GM19455 (cell line): ENCODE measurements around the gene GABRG1.

Source experiments
- ATAC-seq: cut with Tn5 transposase; IDR thresholded peaks from one replicate; pipeline ENCODE4 v1.9.1; 2021; ENCODE audit not compliant: unreplicated experiment

The GABRG1 gene

GRCh38 chr4:46123913-46124755 is at the start of gene GABRG1:
Gene GABRG1, minus strand, starts transcription at chr4:46124054. Its CDS starts 141 bp downstream, at chr4:46123913.
- ATAC-seq = no peak

- no peak for ATAC-seq
Measured at GRCh38 chr4:46146993-46147392, 23.1 kb upstream of the GABRG1 start.

GRCh38 chr4:46131498-46132057 is 7.7 kb upstream of the GABRG1 start:
- no peak for ATAC-seq

DNA sequence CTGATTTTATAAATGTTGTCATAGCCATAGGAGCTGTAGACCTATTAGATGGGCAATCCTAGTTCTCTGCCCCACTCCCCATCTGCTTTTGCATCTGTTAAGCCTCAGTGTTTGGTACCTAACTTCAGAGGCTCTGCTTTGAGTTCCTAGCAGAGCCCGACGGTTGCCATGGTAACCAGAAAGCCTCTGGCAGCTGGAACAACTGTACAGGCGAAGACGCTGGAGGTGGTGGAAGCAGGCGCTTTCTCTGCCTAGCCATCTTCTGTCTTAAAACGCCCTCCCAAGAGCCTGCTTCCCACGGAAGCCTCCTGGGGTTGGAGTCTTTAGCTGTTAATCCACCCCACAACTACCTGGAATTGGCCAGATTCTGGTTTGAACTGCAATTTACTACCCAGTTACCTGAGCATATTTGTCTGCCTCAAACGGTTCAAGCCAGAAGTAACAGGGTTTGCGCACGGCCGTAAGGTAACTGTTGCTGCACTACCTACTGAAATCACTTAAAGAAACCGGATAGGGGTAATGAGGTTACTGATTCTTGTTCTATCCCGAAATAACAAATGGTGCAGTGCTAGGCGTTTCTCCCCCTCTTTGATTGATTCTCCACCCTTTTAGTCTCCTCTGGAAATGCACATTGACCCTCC is 1.0 kb upstream of the GABRG1 start:
- no peak for ATAC-seq

DNA sequence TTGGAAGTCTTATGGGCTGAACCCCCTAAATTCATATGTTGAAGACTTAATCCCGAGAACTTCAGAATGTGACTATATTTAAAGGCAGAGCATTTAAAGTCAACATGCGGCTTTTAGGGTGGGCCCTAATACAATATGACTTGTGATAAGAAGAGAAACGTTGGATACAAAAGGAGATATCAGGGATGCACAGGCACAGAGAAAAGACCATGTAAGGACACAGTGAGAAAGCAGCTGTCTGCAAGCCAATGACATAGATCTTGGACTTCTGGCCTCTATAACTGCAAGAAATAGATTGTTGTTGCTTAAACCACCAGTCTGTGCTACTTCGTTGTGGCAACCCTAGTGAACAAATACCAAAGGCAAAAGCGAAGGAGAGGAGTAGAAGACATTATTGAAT is 42.2 kb downstream of the GABRG1 start:
- no peak for ATAC-seq

DNA sequence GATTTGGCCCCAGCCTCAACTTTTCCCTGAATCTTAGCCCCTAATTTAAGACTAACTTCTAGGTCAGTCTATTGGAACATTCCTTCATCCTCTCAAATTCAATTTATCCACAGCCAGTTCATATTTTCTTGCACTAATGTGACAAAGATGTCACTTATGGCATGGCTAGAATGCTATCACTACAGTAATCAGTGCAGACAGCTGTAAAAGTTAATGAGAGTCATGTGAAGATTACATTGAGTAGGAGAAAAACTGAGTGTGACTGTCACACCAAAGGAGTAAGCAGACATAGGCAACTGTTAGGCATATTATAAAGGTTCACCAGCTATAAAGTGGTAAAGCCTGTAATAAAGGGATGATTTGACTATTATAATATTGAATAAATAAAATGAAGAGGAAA is 42.6 kb downstream of the GABRG1 start:
- ATAC-seq = no peak

- ATAC-seq = no peak
Measured at GRCh38 chr4:46073778-46074177, 50.1 kb downstream of the GABRG1 start.

DNA sequence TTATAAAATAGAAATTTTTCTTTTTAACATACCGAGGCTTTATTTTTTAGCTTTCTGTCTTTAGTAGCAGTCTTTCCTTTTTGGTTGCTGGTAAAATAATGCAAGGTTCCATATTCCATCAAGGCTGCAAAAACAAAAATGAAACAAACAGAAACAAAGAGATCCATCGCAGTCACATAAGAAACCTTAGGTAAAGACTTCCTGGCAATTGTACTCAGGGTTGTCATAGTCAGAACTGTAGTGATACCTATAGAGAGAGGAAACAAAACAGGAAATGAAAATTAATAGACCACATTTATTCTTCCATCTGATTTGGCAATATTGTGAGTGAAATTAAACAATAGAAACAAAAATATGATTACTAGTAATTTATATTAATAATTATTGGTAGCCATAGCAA is 72.5 kb downstream of the GABRG1 start:
- ATAC-seq = no peak

DNA sequence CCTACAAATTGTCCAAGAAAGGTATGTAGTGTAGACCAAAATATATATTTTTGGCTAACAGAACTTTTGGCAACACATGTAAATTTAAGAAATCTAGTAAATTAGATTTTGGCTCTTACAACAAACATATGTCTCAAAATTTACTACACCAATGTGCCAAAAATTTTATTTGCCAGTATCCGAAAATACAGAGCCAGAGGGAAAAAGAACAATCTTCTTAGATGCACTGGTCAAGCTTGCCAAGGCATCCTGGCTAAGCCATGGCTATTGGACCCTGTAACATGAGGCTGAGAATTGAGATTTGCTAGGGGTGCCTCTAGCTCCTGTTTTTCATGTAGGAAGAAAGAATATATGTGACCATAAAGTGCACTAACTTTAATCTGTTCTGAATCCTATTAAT is 91.8 kb downstream of the GABRG1 start:
- ATAC-seq = no peak

- no peak for ATAC-seq
Measured at GRCh38 chr4:46016306-46016705, 107.5 kb downstream of the GABRG1 start.

DNA sequence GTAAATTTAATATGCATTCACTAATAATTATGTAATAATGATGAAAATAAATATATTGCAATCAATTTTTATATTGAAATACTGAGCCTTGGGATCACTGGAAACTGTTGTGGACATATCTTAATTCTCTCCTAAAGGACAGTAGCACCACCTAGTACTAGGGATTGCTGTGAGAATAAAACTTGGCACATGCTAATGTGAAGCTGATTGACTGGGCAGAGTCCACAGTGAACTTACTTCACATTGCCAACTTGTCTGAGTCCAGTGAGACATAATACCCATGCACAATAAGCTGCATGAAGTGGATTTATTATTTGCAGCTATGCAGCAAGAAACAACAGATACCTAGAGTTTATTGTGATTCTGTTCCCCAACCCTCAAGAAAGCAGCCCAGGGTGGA is 131.1 kb downstream of the GABRG1 start:
- no peak for ATAC-seq

- ATAC-seq = no peak
Measured at GRCh38 chr4:45989775-45990174, 134.1 kb downstream of the GABRG1 start.

DNA sequence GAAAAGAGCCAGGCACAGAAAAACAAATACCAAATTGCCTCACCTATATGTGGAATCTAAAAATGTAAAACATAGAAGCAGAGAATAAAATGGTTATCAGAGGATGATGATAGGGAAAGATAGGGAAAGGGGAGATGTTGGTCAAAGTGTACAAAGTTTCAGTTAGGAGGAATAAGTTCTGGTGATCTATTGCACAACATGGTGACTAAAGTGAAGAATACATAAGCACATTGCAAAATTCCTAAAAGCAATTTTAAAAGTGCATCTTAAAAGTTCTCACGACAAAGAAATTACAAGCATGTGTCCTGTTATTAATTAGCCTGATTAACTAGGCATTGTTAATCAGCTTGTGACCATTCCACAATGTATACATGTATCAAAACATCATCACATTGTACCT is 136.0 kb downstream of the GABRG1 start:
- ATAC-seq = no peak
